ENCODE data around the gene CDK16.

DNA sequence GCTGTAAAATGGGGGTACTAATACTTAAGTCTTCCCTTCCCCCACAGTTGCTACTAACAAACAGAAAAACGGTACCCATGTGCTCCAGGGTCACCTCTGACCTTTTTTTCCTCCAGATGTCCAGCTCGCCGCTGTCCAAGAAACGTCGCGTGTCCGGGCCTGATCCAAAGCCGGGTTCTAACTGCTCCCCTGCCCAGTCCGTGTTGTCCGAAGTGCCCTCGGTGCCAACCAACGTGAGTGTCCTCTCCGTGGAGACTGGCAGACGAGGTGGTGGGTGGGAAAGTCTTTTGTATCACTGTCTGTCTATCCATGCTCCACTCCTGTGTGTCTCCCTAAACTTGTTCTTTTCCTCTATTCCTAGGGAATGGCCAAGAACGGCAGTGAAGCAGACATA is 19.8 kb upstream of the CDK16 start:
- TF ChIP-seq, protein P1, sequence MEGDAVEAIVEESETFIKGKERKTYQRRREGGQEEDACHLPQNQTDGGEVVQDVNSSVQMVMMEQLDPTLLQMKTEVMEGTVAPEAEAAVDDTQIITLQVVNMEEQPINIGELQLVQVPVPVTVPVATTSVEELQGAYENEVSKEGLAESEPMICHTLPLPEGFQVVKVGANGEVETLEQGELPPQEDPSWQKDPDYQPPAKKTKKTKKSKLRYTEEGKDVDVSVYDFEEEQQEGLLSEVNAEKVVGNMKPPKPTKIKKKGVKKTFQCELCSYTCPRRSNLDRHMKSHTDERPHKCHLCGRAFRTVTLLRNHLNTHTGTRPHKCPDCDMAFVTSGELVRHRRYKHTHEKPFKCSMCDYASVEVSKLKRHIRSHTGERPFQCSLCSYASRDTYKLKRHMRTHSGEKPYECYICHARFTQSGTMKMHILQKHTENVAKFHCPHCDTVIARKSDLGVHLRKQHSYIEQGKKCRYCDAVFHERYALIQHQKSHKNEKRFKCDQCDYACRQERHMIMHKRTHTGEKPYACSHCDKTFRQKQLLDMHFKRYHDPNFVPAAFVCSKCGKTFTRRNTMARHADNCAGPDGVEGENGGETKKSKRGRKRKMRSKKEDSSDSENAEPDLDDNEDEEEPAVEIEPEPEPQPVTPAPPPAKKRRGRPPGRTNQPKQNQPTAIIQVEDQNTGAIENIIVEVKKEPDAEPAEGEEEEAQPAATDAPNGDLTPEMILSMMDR (IDR thresholded peaks at IDR 0.05; ENCODE audit: extremely low read depth in 1 of 2, insufficient read depth in 1 of 2, low read depth in 1 of 2, low read length in 2 of 2) = no peak
- TF ChIP-seq EZH2 (IDR thresholded peaks at IDR 0.05; ENCODE audit: borderline replicate concordance, low read depth, low read length, severe bottlenecking) (no peak), POLR2A (IDR thresholded peaks at IDR 0.05; ENCODE audit: low read depth, low read length) (no peak), POLR2AphosphoS5 (IDR thresholded peaks at IDR 0.05; ENCODE audit: insufficient read depth, low read depth, low read length) (no peak), JUN (IDR thresholded peaks at IDR 0.05; ENCODE audit: borderline replicate concordance, insufficient read depth, insufficient read length, low read depth) (no peak), MYC (IDR thresholded peaks at IDR 0.05; ENCODE audit: low read depth, low read length) (no peak), FOS (IDR thresholded peaks at IDR 0.05; ENCODE audit: borderline replicate concordance, insufficient read depth, low read length) (no peak), GATA2 (IDR thresholded peaks at IDR 0.05; ENCODE audit: insufficient read depth, insufficient read length, low read depth, low read length) (no peak)
- TF ChIP-seq, protein P2, sequence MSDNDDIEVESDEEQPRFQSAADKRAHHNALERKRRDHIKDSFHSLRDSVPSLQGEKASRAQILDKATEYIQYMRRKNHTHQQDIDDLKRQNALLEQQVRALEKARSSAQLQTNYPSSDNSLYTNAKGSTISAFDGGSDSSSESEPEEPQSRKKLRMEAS (IDR thresholded peaks at IDR 0.05; ENCODE audit: insufficient read depth, insufficient read length) = no peak

Measured in endothelial cell of umbilical vein (primary cell).